HG02885 (cell line): ENCODE data around the gene FKBP1C.
A peak's percentile ranks its signal among the peaks of the same experiment; 100 is the strongest.
"Not testable (repeated sequence)": the region's sequence is repeated elsewhere in the genome, so short reads cannot be mapped to it uniquely, and the experiment has no call there.

Experiments used
- ATAC-seq: cut with Tn5 transposase; IDR thresholded peaks from one replicate; pipeline ENCODE4 v1.9.1; 2021; ENCODE audit warnings: mild to moderate bottlenecking; ENCODE audit not compliant: unreplicated experiment, poor library complexity

The FKBP1C gene

GRCh38 chr6:63211343-63211742, at the start of gene FKBP1C:
TSS of gene FKBP1C (plus strand) at chr6:63211469.
- ATAC-seq = not testable (repeated sequence)

- ATAC-seq = not testable (repeated sequence)
Observed at GRCh38 chr6:63164047-63164803, 47.0 kb upstream of the FKBP1C start.

GRCh38 chr6:63174173-63174572, 37.1 kb upstream of the FKBP1C start:
- no peak for ATAC-seq

- no peak for ATAC-seq
Observed at GRCh38 chr6:63176181-63176580, 35.1 kb upstream of the FKBP1C start.

- no peak for ATAC-seq
Observed at GRCh38 chr6:63180367-63180766, 30.9 kb upstream of the FKBP1C start.

GRCh38 chr6:63186970-63187369, 24.3 kb upstream of the FKBP1C start:
- no peak for ATAC-seq

- no peak for ATAC-seq
Observed at GRCh38 chr6:63188828-63189227, 22.4 kb upstream of the FKBP1C start.

GRCh38 chr6:63193324-63193723, 17.9 kb upstream of the FKBP1C start:
- ATAC-seq = no peak

- no peak for ATAC-seq
Observed at GRCh38 chr6:63197741-63198140, 13.5 kb upstream of the FKBP1C start.

- no peak for ATAC-seq
Observed at GRCh38 chr6:63213325-63213724, 2.1 kb downstream of the FKBP1C start.

GRCh38 chr6:63214816-63215215, 3.5 kb downstream of the FKBP1C start:
- ATAC-seq = no peak

GRCh38 chr6:63224179-63224578, 12.9 kb downstream of the FKBP1C start:
- no peak for ATAC-seq

GRCh38 chr6:63225987-63226386, 14.7 kb downstream of the FKBP1C start:
- not testable (repeated sequence) for ATAC-seq

GRCh38 chr6:63227928-63228894, 16.9 kb downstream of the FKBP1C start:
- not testable (repeated sequence) for ATAC-seq

GRCh38 chr6:63230027-63230426, 18.8 kb downstream of the FKBP1C start:
- ATAC-seq = not testable (repeated sequence)

GRCh38 chr6:63230511-63230910, 19.2 kb downstream of the FKBP1C start:
- ATAC-seq = not testable (repeated sequence)

GRCh38 chr6:63236398-63236817, 25.1 kb downstream of the FKBP1C start:
- peak; percentile 49 for ATAC-seq

GRCh38 chr6:63245420-63245819, 34.2 kb downstream of the FKBP1C start:
- no peak for ATAC-seq

- ATAC-seq = peak; percentile 72
Observed at GRCh38 chr6:63245909-63246308, 34.6 kb downstream of the FKBP1C start.

GRCh38 chr6:63246581-63246980, 35.3 kb downstream of the FKBP1C start:
- no peak for ATAC-seq

- no peak for ATAC-seq
Observed at GRCh38 chr6:63249875-63250482, 38.7 kb downstream of the FKBP1C start.
